Measurements from ENCODE around the gene DDX47. TPM values are rescaled to one million over a fixed set of nuclear protein-coding genes. Genes with fewer than 3 reads are reported as not detected.

DDX47 gene
- total and polyA plus RNA-seq, 2 of the 4 experiments (the other 2 are of a cell fraction): 77.8 to 89.5 TPM

- Histone ChIP-seq H4K5ac (ENCODE audit: low read depth, low read length) (peak overlapping the region; percentile 59), H3K18ac (ENCODE audit: low read depth, low read length) (peak overlapping the region; percentile 64), H2BK120ac (ENCODE audit: low read depth, low read length) (peak overlapping the region; percentile 92), H2AK9ac (replicated peaks; ENCODE audit: low read depth, low read length, poor library complexity) (peak overlapping the region; percentile 86), H3K4me2 (ENCODE audit: low read depth, low read length) (no peak overlapping the region), H4K8ac (ENCODE audit: low read depth in 2 of 2, low read length in 2 of 2) (peak overlapping the region; percentile 62 to 94), H3K27ac (ENCODE audit: insufficient read depth, low read length) (peak overlapping the region; percentile 47), H2BK15ac (ENCODE audit: low read depth, low read length) (peak overlapping the region; percentile 67), H2AFZ (replicated peaks; ENCODE audit: low read length, poor library complexity) (peak overlapping the region; percentile 81), H3K14ac (replicated peaks; ENCODE audit: low read depth, low read length) (peak overlapping the region; percentile 57), H2AK5ac (ENCODE audit: low read depth, low read length) (peak overlapping the region; percentile 99), H3K4me1 (ENCODE audit: control insufficient read depth, insufficient read depth, low read length) (peaks cover 20% of the 10 kb centered on the region), H4K20me1 (ENCODE audit: insufficient read depth, low read length) (no peaks in the 10 kb centered on the region), H3K9me1 (ENCODE audit: insufficient read depth, low read length) (peaks cover 27% of the 10 kb centered on the region), H3K36me3 (ENCODE audit: control insufficient read depth, insufficient read depth, low read length) (peaks cover 13% of the 10 kb centered on the region), H3K4ac (ENCODE audit: low read depth, low read length) (peak overlapping the region; percentile 91), H2BK20ac (ENCODE audit: low read depth, low read length) (peak overlapping the region; percentile 85), H2BK5ac (ENCODE audit: low read depth, low read length, poor library complexity, severe bottlenecking) (peak overlapping the region; percentile 84), H3K23ac (ENCODE audit: low read depth, low read length) (peak overlapping the region; percentile 55; the same call in 1 of the 2 replicates), H3K27me3 (ENCODE audit: control insufficient read depth, insufficient read depth, low read length) (no peaks in the 10 kb centered on the region), H3K9me3 (ENCODE audit: control insufficient read depth, insufficient read depth, low read length) (no peaks in the 10 kb centered on the region), H3K79me1 (ENCODE audit: low read depth in 1 of 2, low read length in 2 of 2) (peaks cover 0 to 36% of the 10 kb centered on the region in 2 experiments; a peak in 2 of 4 replicates), H3K9ac (ENCODE audit: low read depth, low read length) (no peak overlapping the region), H4K91ac (ENCODE audit: insufficient read depth, low read depth, low read length) (peak overlapping the region; percentile 85), H3K4me3 (ENCODE audit: insufficient read depth, low read depth, low read length) (no peak overlapping the region), H3K56ac (ENCODE audit: extremely low read depth, insufficient read depth, low read length) (peak overlapping the region; percentile 58)
- DNase-seq (peak; percentile 84), ATAC-seq (ENCODE audit: low read depth) (peak; percentile 85)
- WGBS, 2 experiments (ENCODE audit: extremely low coverage in 2 of 2, insufficient read length in 1 of 2): 62% methylated on average over 5 of the region's 15 CpGs; no CpG with 5 or more reads in 1 of the 2 experiments
- POLR2A ChIA-PET (ENCODE audit: unreplicated experiment): no interaction called here
- CTCF ChIA-PET: interaction anchor here (0.7 to 2.0 kb wide), 9 partner anchors 9 to 197 kb away, joined by 3 to 7 read pairs (median 4); partner anchors contain the start of gene GPRC5A
- in situ Hi-C loops (cut with MboI; ENCODE audit: low sequenced_read_pairs) (loop anchor here (10.0 kb wide), 2 partner anchors 48 to 148 kb away; no protein-coding TSS in a partner anchor), intact Hi-C loops (cut with micrococcal nuclease) (loop anchor here (1.0 to 5.0 kb wide), 3 partner anchors 50 to 146 kb away; partner anchors contain the start of genes APOLD1 and GPRC5A), dilution Hi-C loops (cut with HindIII; ENCODE audit: low sequenced_read_pairs, unreplicated experiment) (no loop called here)
- no TSS peak for BruUV-seq (replicated peaks)
- TF ChIP-seq FOS (IDR thresholded peaks at IDR 0.05; ENCODE audit: low read depth, low read length) (0 out of 2 replicates have a peak, but pooled peaks have one; percentile 16), RAD21 (IDR thresholded peaks at IDR 0.05; ENCODE audit: low read length) (peak; percentile 79), MAFK (IDR thresholded peaks at IDR 0.05; ENCODE audit: low read depth, low read length) (no peak), NFE2L2 (IDR thresholded peaks at IDR 0.05; ENCODE audit: low read depth, low read length) (no peak), SMC3 (IDR thresholded peaks at IDR 0.05; ENCODE audit: low read depth, low read length) (peak; percentile 78), USF2 (IDR thresholded peaks at IDR 0.05; ENCODE audit: low read depth, low read length) (no peak), ELK1 (IDR thresholded peaks at IDR 0.05; ENCODE audit: borderline replicate concordance, low read depth, low read length) (no peak), RCOR1 (IDR thresholded peaks at IDR 0.05; ENCODE audit: insufficient replicate concordance, low read length) (no peak), CEBPB (IDR thresholded peaks at IDR 0.05; ENCODE audit: low read depth, low read length) (no peak), RFX5 (IDR thresholded peaks at IDR 0.05; ENCODE audit: low read depth, low read length) (no peak), BHLHE40 (IDR thresholded peaks at IDR 0.05; ENCODE audit: low read depth, low read length) (no peak), MXI1 (IDR thresholded peaks at IDR 0.05; ENCODE audit: borderline replicate concordance, low read depth, low read length) (no peak), CHD1 (IDR thresholded peaks at IDR 0.05; ENCODE audit: low read depth, low read length) (no peak)
These were observed 24.1 kb downstream of the DDX47 start for GRCh38 chr12:12837025-12837812.
